WTC11 (cell line): ENCODE results near the gene HYDIN. TPM values are rescaled to one million over a fixed set of nuclear protein-coding genes. Genes with fewer than 3 reads are reported as not detected.

Experiments
- ATAC-seq: fragments of 200-7000 bp; cut with Tn5 transposase; 2 replicates; pipeline ENCODE4 v1.10.0; 2021; ENCODE audit warnings: mild to moderate bottlenecking, moderate library complexity
- CTCF ChIA-PET: fragments of 300-600 bp; sonication (Branson Sonifier 250); formaldehyde crosslinking; loops from one replicate; lab custom pipeline; 2021; ENCODE audit warnings: antibody characterized with exemption; lab: Charles Lee
- POLR2A ChIA-PET: fragments of 350-600 bp; sonication (Branson Sonifier 250); formaldehyde crosslinking; loops from one replicate; lab custom pipeline; 2021; ENCODE audit warnings: antibody characterized with exemption; lab: Charles Lee
- DNase-seq: peaks from one replicate; pipeline ENCODE4 v3.0.0; 2021; ENCODE audit warnings: low spot score
- H3K27ac Mint-ChIP-seq: 2 replicates; pipeline ENCODE4 v1.8.0; 2021; ENCODE audit warnings: mixed read lengths
- H3K27me3 Mint-ChIP-seq: 2 replicates; pipeline ENCODE4 v1.8.0; 2021; ENCODE audit warnings: low read depth, mild to moderate bottlenecking, moderate library complexity, mixed read lengths
- H3K36me3 Mint-ChIP-seq: 2 replicates; pipeline ENCODE4 v1.8.0; 2021; ENCODE audit warnings: mixed read lengths
- H3K4me1 Mint-ChIP-seq: 2 replicates; pipeline ENCODE4 v1.8.0; 2022; ENCODE audit warnings: mixed read lengths
- H3K4me3 Mint-ChIP-seq: 2 replicates; pipeline ENCODE4 v1.8.0; 2021; ENCODE audit warnings: mild to moderate bottlenecking, moderate library complexity, mixed read lengths
- H3K9me3 Mint-ChIP-seq: 2 replicates; pipeline ENCODE4 v1.8.0; 2021; ENCODE audit warnings: mixed read lengths
- AFF4 ChIP-seq: sonication (generic); formaldehyde crosslinking; IDR thresholded peaks from 2 replicates; pipeline ENCODE4 v1.8.1; 2023; ENCODE audit warnings: mild to moderate bottlenecking, missing genetic modification reagents, borderline replicate concordance
- ATF6 ChIP-seq: sonication (generic); formaldehyde crosslinking; IDR thresholded peaks from 2 replicates; pipeline ENCODE4 v1.8.1; 2023; ENCODE audit warnings: mild to moderate bottlenecking, missing genetic modification reagents
- CBFB ChIP-seq: sonication (generic); formaldehyde crosslinking; IDR thresholded peaks from 2 replicates; pipeline ENCODE4 v1.8.1; 2022; ENCODE audit warnings: mild to moderate bottlenecking, low read depth, missing genetic modification reagents
- E2F1 ChIP-seq: sonication (generic); formaldehyde crosslinking; IDR thresholded peaks from 2 replicates; pipeline ENCODE4 v1.8.0; 2022; ENCODE audit warnings: mild to moderate bottlenecking, missing genetic modification reagents
- ELF4 ChIP-seq: sonication (generic); formaldehyde crosslinking; IDR thresholded peaks from 2 replicates; pipeline ENCODE4 v1.8.1; 2022; ENCODE audit warnings: low read depth, mild to moderate bottlenecking, moderate library complexity, missing genetic modification reagents
- ESRRA ChIP-seq: sonication (generic); formaldehyde crosslinking; IDR thresholded peaks from 2 replicates; pipeline ENCODE4 v1.8.1; 2022; ENCODE audit warnings: mild to moderate bottlenecking, missing genetic modification reagents, borderline replicate concordance
- GABPB1 ChIP-seq: sonication (generic); formaldehyde crosslinking; IDR thresholded peaks from 2 replicates; pipeline ENCODE4 v1.8.1; 2023; ENCODE audit warnings: mild to moderate bottlenecking, missing genetic modification reagents
- GRHL2 ChIP-seq: fragments of 250-450 bp; sonication (Bioruptor Pico); IDR thresholded peaks from 2 replicates; pipeline ENCODE4 v1.8.0; 2022; ENCODE audit warnings: mild to moderate bottlenecking, moderate library complexity; ENCODE audit not compliant: insufficient replicate concordance, severe bottlenecking
- GTF2I ChIP-seq: fragments of 250-450 bp; sonication (Bioruptor Pico); conservative IDR thresholded peaks from 2 replicates; pipeline ENCODE4 v1.4.0; 2021; ENCODE audit warnings: mild to moderate bottlenecking
- IRF2 ChIP-seq: sonication (generic); formaldehyde crosslinking; IDR thresholded peaks from 2 replicates; pipeline ENCODE4 v1.8.0; 2022; ENCODE audit warnings: low read depth, missing genetic modification reagents, borderline replicate concordance
- KAT7 ChIP-seq: sonication (generic); formaldehyde crosslinking; IDR thresholded peaks from 2 replicates; pipeline ENCODE4 v1.8.1; 2023; ENCODE audit warnings: missing genetic modification reagents, mild to moderate bottlenecking, borderline replicate concordance
- MAX ChIP-seq: sonication (generic); formaldehyde crosslinking; IDR thresholded peaks from 2 replicates; pipeline ENCODE4 v1.8.0; 2022; ENCODE audit warnings: mild to moderate bottlenecking, missing genetic modification reagents
- MXD4 ChIP-seq: fragments of 250-450 bp; sonication (Bioruptor Pico); IDR thresholded peaks from 2 replicates; pipeline ENCODE4 v1.8.0; 2021; ENCODE audit warnings: mild to moderate bottlenecking, moderate library complexity, borderline replicate concordance
- NR2C2 ChIP-seq: sonication (generic); formaldehyde crosslinking; IDR thresholded peaks from 2 replicates; pipeline ENCODE4 v1.8.0; 2022; ENCODE audit warnings: mild to moderate bottlenecking, missing genetic modification reagents
- PREB ChIP-seq: sonication (generic); formaldehyde crosslinking; IDR thresholded peaks from 2 replicates; pipeline ENCODE4 v1.8.1; 2022; ENCODE audit warnings: mild to moderate bottlenecking, missing genetic modification reagents, moderate library complexity, borderline replicate concordance
- RELA ChIP-seq: sonication (generic); formaldehyde crosslinking; IDR thresholded peaks from 2 replicates; pipeline ENCODE4 v1.8.1; 2022; ENCODE audit warnings: missing genetic modification reagents, mild to moderate bottlenecking, borderline replicate concordance
- TCF7 ChIP-seq: sonication (generic); formaldehyde crosslinking; IDR thresholded peaks from 2 replicates; pipeline ENCODE4 v1.8.0; 2022; ENCODE audit warnings: mild to moderate bottlenecking, low read depth, missing genetic modification reagents, moderate library complexity
- TEAD4 ChIP-seq: sonication (generic); formaldehyde crosslinking; IDR thresholded peaks from 2 replicates; pipeline ENCODE4 v1.8.0; 2022; ENCODE audit warnings: mild to moderate bottlenecking, missing genetic modification reagents
- ZBTB21 ChIP-seq: sonication (generic); formaldehyde crosslinking; IDR thresholded peaks from 2 replicates; pipeline ENCODE4 v1.8.1; 2023; ENCODE audit warnings: mild to moderate bottlenecking, missing genetic modification reagents, borderline replicate concordance
- ZNF232 ChIP-seq: sonication (generic); formaldehyde crosslinking; IDR thresholded peaks from 2 replicates; pipeline ENCODE4 v1.8.0; 2022; ENCODE audit warnings: mild to moderate bottlenecking, missing genetic modification reagents
- ZNF317 ChIP-seq: sonication (generic); formaldehyde crosslinking; IDR thresholded peaks from 2 replicates; pipeline ENCODE4 v1.8.1; 2023; ENCODE audit warnings: low read depth, mild to moderate bottlenecking, moderate library complexity, missing genetic modification reagents, borderline replicate concordance
- ZNF396 ChIP-seq: fragments of 250-450 bp; sonication (Bioruptor Pico); IDR thresholded peaks from 2 replicates; pipeline ENCODE4 v1.8.0; 2021; ENCODE audit warnings: mild to moderate bottlenecking, moderate library complexity, borderline replicate concordance
- total RNA-seq: library from RNA; stranded (reverse); gene quantifications from 3 replicates; pipeline ENCODE4 v1.2.3, GENCODE V29; 2021

HYDIN gene
- total RNA-seq, 1 experiment from 2014 or later, result 2.6 TPM

- TF ChIP-seq IRF2 (CRISPR knock-in tag) (no peak), TCF7 (no peak), ZNF317 (no peak), GTF2I (CRISPR knock-in tag) (no peak), NR2C2 (CRISPR knock-in tag) (no peak), E2F1 (CRISPR knock-in tag) (no peak), CBFB (no peak), AFF4 (CRISPR knock-in tag) (no peak)
Observed at GRCh38 chr16:70765491-70765890, 465.0 kb downstream of the HYDIN start (continued).

GRCh38 chr16:70764632-70765031 is 465.9 kb downstream of the HYDIN start:
- Mint-ChIP-seq H3K9me3 (no peaks in the 10 kb centered on the region), H3K4me3 (no peak overlapping the region), H3K4me1 (peaks cover 11% of the 10 kb centered on the region), H3K27ac (no peak overlapping the region), H3K36me3 (peaks cover 15% of the 10 kb centered on the region), H3K27me3 (no peaks in the 10 kb centered on the region)
- CTCF ChIA-PET, result interaction anchor here (1.0 kb wide), 1 partner anchor 85 kb away, joined by 3 read pairs; no protein-coding TSS in a partner anchor
- TF ChIP-seq TEAD4 (CRISPR knock-in tag), result no peak
- no peak for TF ChIP-seq ATF6 (CRISPR knock-in tag)
- TF ChIP-seq ZBTB21 (CRISPR knock-in tag), result no peak
- no peak for TF ChIP-seq GRHL2
- TF ChIP-seq ESRRA (CRISPR knock-in tag), result no peak
- no peak for TF ChIP-seq E2F1 (CRISPR knock-in tag)
- TF ChIP-seq KAT7 (CRISPR knock-in tag), result no peak
- TF ChIP-seq ZNF317, result no peak
- DNase-seq, result no peak
- POLR2A ChIA-PET, result no interaction called here
- ATAC-seq, result no peak

GRCh38 chr16:70760221-70760620 is 470.3 kb downstream of the HYDIN start:
- H3K9me3 Mint-ChIP-seq, result no peaks in the 10 kb centered on the region
- H3K4me1 Mint-ChIP-seq, result peaks cover 17% of the 10 kb centered on the region
- H3K27ac Mint-ChIP-seq, result peak overlapping the region; percentile 68
- POLR2A ChIA-PET, result no interaction called here
- H3K27me3 Mint-ChIP-seq, result no peaks in the 10 kb centered on the region
- 0 out of 2 replicates have a peak, but pooled peaks have one; percentile 11 for ATAC-seq
- CTCF ChIA-PET, result interaction anchor here (0.7 to 3.2 kb wide), 5 partner anchors 10 to 652 kb away, joined by 3 to 20 read pairs (median 5); no protein-coding TSS in a partner anchor
- H3K4me3 Mint-ChIP-seq, result no peak overlapping the region
- DNase-seq, result no peak
- H3K36me3 Mint-ChIP-seq, result peaks cover 28% of the 10 kb centered on the region
- TF ChIP-seq PREB (CRISPR knock-in tag), result no peak
- no peak for TF ChIP-seq MXD4
- TF ChIP-seq ZNF396, result no peak
- TF ChIP-seq RELA (CRISPR knock-in tag), result no peak
- no peak for TF ChIP-seq ZNF317
- TF ChIP-seq ZNF232 (CRISPR knock-in tag), result no peak
- TF ChIP-seq GABPB1, result no peak
- TF ChIP-seq TCF7, result no peak
- no peak for TF ChIP-seq IRF2 (CRISPR knock-in tag)
- TF ChIP-seq ELF4 (CRISPR knock-in tag), result no peak
- no peak for TF ChIP-seq ZBTB21 (CRISPR knock-in tag)
- no peak for TF ChIP-seq MAX (CRISPR knock-in tag)
- TF ChIP-seq E2F1 (CRISPR knock-in tag), result no peak
- no peak for TF ChIP-seq TEAD4 (CRISPR knock-in tag)
